ENCODE results near the gene AOAH. TPM values are rescaled to one million over a fixed set of nuclear protein-coding genes. Genes with fewer than 3 reads are reported as not detected.
"Not testable (repeated sequence)": the region's sequence is repeated elsewhere in the genome, so short reads cannot be mapped to it uniquely, and the experiment has no call there.

AOAH gene
- total RNA-seq, 4 donors from 2014 or later = 0.17 to 1.8 (median 1.6) TPM

DNA sequence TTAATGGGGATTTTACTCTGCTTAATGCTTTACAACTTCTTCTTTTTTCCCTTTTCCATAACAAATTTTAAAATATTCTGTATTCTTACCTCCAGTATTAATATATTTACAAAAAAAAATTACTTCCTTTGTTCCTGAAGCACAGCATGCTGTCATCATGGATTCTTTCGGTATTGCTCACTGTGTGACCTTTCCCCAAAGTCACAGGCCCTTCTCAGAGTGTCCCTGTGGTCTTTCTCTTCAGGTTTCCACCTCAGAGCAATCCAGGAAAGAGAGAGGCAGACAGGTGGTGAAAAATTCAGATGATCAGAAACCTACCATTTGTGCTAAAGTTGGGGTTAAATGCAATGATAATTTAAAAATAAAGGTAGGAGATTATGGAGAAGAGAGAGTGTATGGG lies 13.0 kb downstream of the AOAH start:
- DNase-seq = no peak
- Histone ChIP-seq H3K9me3 (peaks cover 0 to 2% (median 0%) of the 10 kb centered on the region in 3 donors), H3K4me1 (no peaks in the 10 kb centered on the region), H3K4me3 (no peak overlapping the region), H3K27me3 (no peaks in the 10 kb centered on the region), H3K36me3 (no peaks in the 10 kb centered on the region), H3K27ac (no peak overlapping the region)
- in situ Hi-C loops (cut with MboI; ENCODE audit: low sequenced_read_pairs in 4 of 4) = no loop called here
- no peak for TF ChIP-seq CTCF (IDR thresholded peaks at IDR 0.05 in 4 of 5, conservative IDR thresholded peaks at IDR 0.05 in 1 of 5)
- no peak for TF ChIP-seq POLR2A (IDR thresholded peaks at IDR 0.05)
- intact Hi-C loops (cut with DNase I; ENCODE audit: low total_unique reads) = no loop called here
- no peak for ATAC-seq

- intact Hi-C loops (cut with DNase I; ENCODE audit: low total_unique reads) (no loop called here), in situ Hi-C loops (cut with MboI; ENCODE audit: low sequenced_read_pairs in 4 of 4) (no loop called here)
- H3K36me3 ChIP-seq = no peaks in the 10 kb centered on the region
- DNase-seq (no peak), ATAC-seq (no peak)
- H3K4me3 ChIP-seq = no peak overlapping the region
- no peak for TF ChIP-seq CTCF (IDR thresholded peaks at IDR 0.05 in 4 of 5, conservative IDR thresholded peaks at IDR 0.05 in 1 of 5)
- no peak for TF ChIP-seq POLR2A (IDR thresholded peaks at IDR 0.05)
- no peak overlapping the region for H3K27ac ChIP-seq
- no peaks in the 10 kb centered on the region for H3K27me3 ChIP-seq
- H3K9me3 ChIP-seq = peaks cover 0 to 3% (median 0%) of the 10 kb centered on the region in 3 donors
- H3K4me1 ChIP-seq = no peaks in the 10 kb centered on the region
Observed at GRCh38 chr7:36710186-36710791, 14.0 kb downstream of the AOAH start.

- H3K4me1 ChIP-seq = no peaks in the 10 kb centered on the region
- TF ChIP-seq CTCF (IDR thresholded peaks at IDR 0.05 in 4 of 5, conservative IDR thresholded peaks at IDR 0.05 in 1 of 5) (no peak), POLR2A (IDR thresholded peaks at IDR 0.05) (no peak)
- ATAC-seq = no peak
- no peak for DNase-seq
- H3K9me3 ChIP-seq = peaks cover 0 to 3% (median 0%) of the 10 kb centered on the region in 3 donors
- no peaks in the 10 kb centered on the region for H3K27me3 ChIP-seq
- no peaks in the 10 kb centered on the region for H3K36me3 ChIP-seq
- intact Hi-C loops (cut with DNase I; ENCODE audit: low total_unique reads) = no loop called here
- in situ Hi-C loops (cut with MboI; ENCODE audit: low sequenced_read_pairs in 4 of 4) = no loop called here
- no peak overlapping the region for H3K27ac ChIP-seq
- H3K4me3 ChIP-seq = no peak overlapping the region
Observed at GRCh38 chr7:36708767-36709166, 15.5 kb downstream of the AOAH start.

DNA sequence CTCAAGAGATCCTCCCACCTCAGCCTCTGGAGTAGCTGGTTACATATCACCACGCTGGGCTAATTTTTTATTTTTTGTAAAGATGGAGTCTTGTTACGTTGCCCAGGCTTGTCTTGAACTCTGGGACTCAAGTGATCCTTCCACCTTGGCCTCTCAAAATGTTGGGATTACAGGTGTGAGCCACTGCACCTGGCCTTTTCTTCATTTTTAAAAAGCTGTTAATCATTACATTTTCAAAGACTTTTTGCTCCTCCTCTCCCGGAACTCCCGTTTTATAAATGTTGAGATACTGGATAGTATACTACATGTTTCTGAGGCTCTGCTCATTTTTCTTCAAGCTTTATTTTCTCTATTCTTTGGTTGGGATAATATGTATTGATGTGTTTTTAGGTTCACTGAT lies 16.4 kb downstream of the AOAH start:
- no peak for DNase-seq
- intact Hi-C loops (cut with DNase I; ENCODE audit: low total_unique reads) = no loop called here
- Histone ChIP-seq H3K27me3 (no peaks in the 10 kb centered on the region), H3K36me3 (no peaks in the 10 kb centered on the region), H3K9me3 (peaks cover 0 to 3% (median 0%) of the 10 kb centered on the region in 3 donors), H3K4me1 (no peaks in the 10 kb centered on the region), H3K4me3 (no peak overlapping the region), H3K27ac (no peak overlapping the region)
- in situ Hi-C loops (cut with MboI; ENCODE audit: low sequenced_read_pairs in 4 of 4) = no loop called here
- no peak for ATAC-seq
- TF ChIP-seq POLR2A (IDR thresholded peaks at IDR 0.05) (no peak), CTCF (IDR thresholded peaks at IDR 0.05 in 4 of 5, conservative IDR thresholded peaks at IDR 0.05 in 1 of 5) (no peak)

GRCh38 chr7:36707465-36707864 lies 16.8 kb downstream of the AOAH start:
- ATAC-seq = no peak
- H3K27ac ChIP-seq = no peak overlapping the region
- no peaks in the 10 kb centered on the region for H3K36me3 ChIP-seq
- no peaks in the 10 kb centered on the region for H3K4me1 ChIP-seq
- no peaks in the 10 kb centered on the region for H3K27me3 ChIP-seq
- DNase-seq = no peak
- in situ Hi-C loops (cut with MboI; ENCODE audit: low sequenced_read_pairs in 4 of 4) (no loop called here), intact Hi-C loops (cut with DNase I; ENCODE audit: low total_unique reads) (no loop called here)
- no peak overlapping the region for H3K4me3 ChIP-seq
- no peak for TF ChIP-seq CTCF (IDR thresholded peaks at IDR 0.05 in 4 of 5, conservative IDR thresholded peaks at IDR 0.05 in 1 of 5)
- TF ChIP-seq POLR2A (IDR thresholded peaks at IDR 0.05) = no peak
- peaks cover 0 to 3% (median 0%) of the 10 kb centered on the region in 3 donors for H3K9me3 ChIP-seq

GRCh38 chr7:36703860-36704259 lies 20.4 kb downstream of the AOAH start:
- in situ Hi-C loops (cut with MboI; ENCODE audit: low sequenced_read_pairs in 4 of 4); H3K27ac ChIP-seq; H3K4me1 ChIP-seq; DNase-seq; H3K4me3 ChIP-seq; H3K9me3 ChIP-seq; ATAC-seq; H3K36me3 ChIP-seq; intact Hi-C loops (cut with DNase I; ENCODE audit: low total_unique reads); H3K27me3 ChIP-seq: not testable (repeated sequence)
